ENCODE measurements around the gene MRPL27. TPM values are rescaled to one million over a fixed set of nuclear protein-coding genes. Genes with fewer than 3 reads are reported as not detected.

MRPL27 gene
- total RNA-seq, 1 donor from 2014 or later = 55.8 TPM

- no peak for DNase-seq (ENCODE audit: low read depth in 2 of 2)
These were observed 54.3 kb downstream of the MRPL27 start for GRCh38 chr17:50318501-50319285.

Other genes with a start within 250 kb of the MRPL27 start
- 3.2 and 3.5 TPM in 2 replicates for gene SAMD14, start 243.0 kb downstream of the MRPL27 start, total RNA-seq
- 16.1 and 25.8 TPM in 2 replicates for gene PPP1R9B, start 222.5 kb downstream of the MRPL27 start, total RNA-seq
- not detected in 2 replicates for gene SGCA, start 207.2 kb downstream of the MRPL27 start, total RNA-seq
- gene COL1A1, start 171.6 kb downstream of the MRPL27 start, total RNA-seq = 7.2 and 12.5 TPM in 2 replicates
- not detected in 2 replicates for gene TMEM92, start 98.7 kb downstream of the MRPL27 start, total RNA-seq
- 15.3 and 18.5 TPM in 2 replicates for gene XYLT2, start 27.1 kb downstream of the MRPL27 start, total RNA-seq
- gene EME1, start within 50 bp of the MRPL27 start, total RNA-seq = 0.79 and 1.5 TPM in 2 replicates
- 92.3 and 95.9 TPM in 2 replicates for gene LRRC59, start 24.3 kb upstream of the MRPL27 start, total RNA-seq
- 4.6 and 5.0 TPM in 2 replicates for gene ACSF2, start 53.0 kb upstream of the MRPL27 start, total RNA-seq
- under 0.01 TPM in 1 of 2 replicates, not detected in the other for gene CHAD, start 95.7 kb upstream of the MRPL27 start, total RNA-seq
- 10.9 and 14.5 TPM in 2 replicates for gene RSAD1, start 105.7 kb upstream of the MRPL27 start, total RNA-seq
- under 0.01 and 0.20 TPM in 2 replicates for gene MYCBPAP, start 135.3 kb upstream of the MRPL27 start, total RNA-seq
- 0.22 TPM in 1 of 2 replicates, not detected in the other for gene EPN3, start 159.6 kb upstream of the MRPL27 start, total RNA-seq
- gene SPATA20, start 174.0 kb upstream of the MRPL27 start, total RNA-seq = 22.2 and 31.4 TPM in 2 replicates
- gene CACNA1G, start 187.5 kb upstream of the MRPL27 start, total RNA-seq = not detected in 2 replicates